Cardiac fibroblast (primary cell): ENCODE data around the gene MCOLN1.

Source experiments
- DNase-seq, 2 donors: peaks; one replicate each; pipeline versions ENCODE4 v3.0.0 to v3.0.0-alpha.2; 2010; ENCODE audit warnings: low read depth in 2 of 2
- H3K4me3 ChIP-seq, 2 donors: replicated peaks in 1 of 2; 1 replicate in 1 of 2; 2 replicates in 1 of 2; pipeline ENCODE4 v1.5.1; 2011; ENCODE audit warnings: low read depth in 2 of 2, low read length in 2 of 2, mild to moderate bottlenecking in 2 of 2, moderate library complexity in 1 of 2
- CTCF ChIP-seq: IDR thresholded peaks from one replicate; pipeline ENCODE4 v1.5.1; 2011; ENCODE audit warnings: low read depth, mild to moderate bottlenecking, low read length, inconsistent platforms

Gene MCOLN1

GRCh38 chr19:7507884-7508283 is 14.5 kb upstream of the MCOLN1 start:
- DNase-seq: peak; percentile 82 to 93
- TF ChIP-seq CTCF: no peak

GRCh38 chr19:7509625-7510024 is 12.8 kb upstream of the MCOLN1 start:
- no peak overlapping the region for H3K4me3 ChIP-seq
- TF ChIP-seq CTCF: no peak
- no peak for DNase-seq

More at GRCh38 chr19:7507884-7508283, 14.5 kb upstream of the MCOLN1 start:
- no peak overlapping the region for H3K4me3 ChIP-seq

GRCh38 chr19:7512400-7512851 is 10.0 kb upstream of the MCOLN1 start:
- no peak for TF ChIP-seq CTCF
- DNase-seq: peak in 1 of 2 donors; percentile 26
- no peak overlapping the region for H3K4me3 ChIP-seq

GRCh38 chr19:7513809-7514642 is 8.4 kb upstream of the MCOLN1 start:
- TF ChIP-seq CTCF: no peak
- no peak for DNase-seq
- no peak overlapping the region for H3K4me3 ChIP-seq

- DNase-seq: peak; percentile 29 to 32
- TF ChIP-seq CTCF: no peak
- H3K4me3 ChIP-seq: peak overlapping the region in 1 of 2 donors; percentile 68
These were observed 7.2 kb upstream of the MCOLN1 start for GRCh38 chr19:7515110-7515644.

GRCh38 chr19:7515645-7516151 is 6.7 kb upstream of the MCOLN1 start, which contains the start of gene ZNF358:
Gene ZNF358 (plus strand): TSS chr19:7516103. CDS start chr19:7519243, 3,140 bp downstream.
- H3K4me3 ChIP-seq: peak within 1 kb of the TSS; percentile 68 to 84
- TF ChIP-seq CTCF: no peak
- peak; percentile 60 to 79 for DNase-seq
